Islet of Langerhans (tissue), 1 donor: ENCODE data around the gene STXBP4.
"Not testable (repeated sequence)": the region's sequence is repeated elsewhere in the genome, so short reads cannot be mapped to it uniquely, and the experiment has no call there.

Experiments used
- FAIRE-seq: peaks from one replicate; lab custom pipeline; 2011; peaks lifted over from hg19 to GRCh38; lab: Jason Lieb, UNC

The STXBP4 gene

DNA sequence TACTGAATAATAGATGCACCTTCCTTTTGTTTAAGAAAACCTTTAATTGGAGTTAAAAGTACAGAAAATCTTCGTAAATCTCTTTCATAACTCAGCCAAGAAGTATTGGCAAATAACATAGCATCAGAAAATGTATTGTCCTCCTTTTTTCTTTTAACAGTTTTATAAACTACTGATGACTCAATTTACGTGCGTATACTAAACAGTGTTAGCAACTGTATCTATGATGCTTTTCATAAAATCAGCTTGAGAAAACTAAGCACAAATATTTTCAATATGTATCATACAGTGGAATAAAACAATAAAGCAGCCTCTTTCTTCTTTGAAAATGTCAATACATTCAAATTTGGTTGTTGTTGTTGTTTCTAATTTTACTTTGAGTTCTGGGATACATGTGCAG lies 88.6 kb downstream of the STXBP4 start:
- FAIRE-seq, result no peak

DNA sequence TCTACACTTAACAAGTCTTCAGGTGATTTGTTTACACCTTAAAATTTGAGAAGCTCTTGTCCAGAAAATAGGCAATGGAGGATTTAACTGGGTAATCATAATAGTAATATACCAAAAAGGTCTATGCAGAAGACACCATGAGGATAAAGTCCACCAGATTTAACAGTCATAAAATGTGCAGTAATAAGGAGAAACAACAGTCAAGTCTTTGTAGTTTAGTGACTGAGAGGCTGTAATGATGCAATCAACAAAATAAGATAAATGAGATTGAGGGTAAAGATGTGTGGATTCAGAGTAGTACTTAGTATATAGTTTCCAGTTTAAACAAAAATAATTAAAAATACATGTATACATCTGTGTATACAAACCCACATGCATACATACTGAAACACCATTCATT lies 91.2 kb downstream of the STXBP4 start:
- no peak for FAIRE-seq

DNA sequence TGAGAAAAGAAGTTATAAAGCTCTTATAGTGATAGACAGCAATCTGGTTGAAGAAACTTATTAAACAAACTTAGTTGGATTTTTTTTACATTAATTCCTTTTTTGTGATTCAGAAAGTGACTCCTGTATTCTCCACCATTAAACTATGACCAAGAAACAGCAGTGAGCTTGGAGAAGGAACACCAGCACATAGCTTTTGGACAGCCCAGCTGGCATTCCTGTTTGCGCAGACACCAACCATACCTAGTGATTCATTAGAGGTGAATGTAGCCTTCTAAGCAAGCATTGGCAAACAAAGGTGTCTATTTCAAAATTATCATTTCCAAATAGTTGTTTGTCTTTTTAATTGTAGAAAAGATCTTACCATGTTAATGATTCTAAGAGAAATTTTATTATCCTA lies 94.4 kb downstream of the STXBP4 start:
- FAIRE-seq, result no peak

DNA sequence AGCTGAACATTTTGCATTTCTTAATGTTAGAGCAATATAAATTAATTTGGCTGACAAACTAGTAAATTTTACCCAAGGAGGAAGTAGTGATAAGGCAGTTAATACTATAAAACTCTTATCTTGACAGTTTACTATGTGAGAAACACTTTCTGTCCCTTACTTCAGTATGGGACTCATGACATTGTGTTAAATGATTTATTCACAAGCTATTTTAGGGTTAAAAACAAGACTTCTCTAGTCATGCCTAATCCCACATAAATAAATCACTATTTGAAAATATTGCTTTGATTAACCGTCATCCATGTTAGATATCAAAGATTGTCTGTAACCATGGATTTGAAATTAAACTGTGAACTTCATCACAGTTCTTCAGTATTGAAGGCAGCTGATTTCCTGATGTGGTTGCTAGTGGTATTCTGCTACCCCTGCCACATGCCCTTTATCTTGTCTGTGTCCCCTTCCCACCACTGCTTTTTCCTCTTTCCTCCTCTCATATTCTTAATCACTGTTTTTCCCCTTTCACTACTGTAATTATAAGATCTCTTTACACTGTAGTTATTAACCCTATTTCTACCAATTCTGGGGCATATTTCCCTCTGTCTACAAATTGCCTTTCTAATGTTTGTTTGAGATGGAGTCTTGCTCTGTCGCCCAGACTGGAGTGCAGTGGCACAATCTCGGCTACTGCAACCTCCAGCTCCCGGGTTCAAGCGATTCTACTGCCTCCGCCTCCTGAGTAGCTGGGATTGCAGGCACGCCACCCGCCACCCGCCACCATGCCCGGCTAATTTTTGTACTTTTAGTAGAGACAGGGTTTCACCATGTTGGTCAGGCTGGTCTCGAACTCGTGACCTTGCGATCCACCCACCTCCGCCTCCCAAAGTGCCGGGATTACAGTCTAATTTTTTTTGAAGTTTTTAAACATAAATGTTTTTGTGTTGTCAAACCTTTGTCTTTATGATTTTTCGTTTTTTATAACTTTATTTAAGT lies 95.6 kb downstream of the STXBP4 start:
- no peak for FAIRE-seq

DNA sequence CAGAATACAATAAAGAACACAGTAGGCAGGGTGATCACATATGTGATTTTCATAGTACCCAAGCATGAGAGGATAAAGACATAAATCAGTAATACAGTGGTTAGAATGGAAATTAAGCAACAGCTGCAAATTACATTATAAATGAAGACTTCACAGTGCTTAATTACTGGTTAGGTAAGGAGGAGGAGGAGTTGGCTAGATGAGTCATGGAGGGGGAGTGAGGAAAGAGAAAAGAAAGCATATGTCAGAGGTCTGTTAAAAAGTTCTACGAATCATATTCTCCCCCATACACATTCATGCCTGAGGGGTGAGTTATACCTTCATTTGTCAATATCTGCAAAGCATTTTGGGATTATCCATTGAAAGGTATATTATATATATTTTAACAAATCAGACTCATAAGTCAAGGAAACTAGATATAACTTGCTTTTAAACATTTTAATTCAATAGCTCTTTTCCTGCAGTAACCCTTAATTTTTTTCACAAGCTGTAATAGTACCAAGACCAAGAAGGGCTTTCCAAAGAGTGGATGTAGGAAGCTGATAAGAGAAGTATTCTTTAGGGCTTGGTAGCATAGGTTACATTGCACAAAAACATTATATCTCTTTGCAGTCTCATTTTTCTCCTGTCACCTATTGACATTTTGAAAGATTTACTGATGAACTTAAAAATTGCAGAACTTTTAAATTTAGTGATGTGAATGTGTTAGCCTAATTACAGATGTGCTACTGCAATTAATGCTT lies 99.3 kb downstream of the STXBP4 start:
- peak; percentile 41 for FAIRE-seq

DNA sequence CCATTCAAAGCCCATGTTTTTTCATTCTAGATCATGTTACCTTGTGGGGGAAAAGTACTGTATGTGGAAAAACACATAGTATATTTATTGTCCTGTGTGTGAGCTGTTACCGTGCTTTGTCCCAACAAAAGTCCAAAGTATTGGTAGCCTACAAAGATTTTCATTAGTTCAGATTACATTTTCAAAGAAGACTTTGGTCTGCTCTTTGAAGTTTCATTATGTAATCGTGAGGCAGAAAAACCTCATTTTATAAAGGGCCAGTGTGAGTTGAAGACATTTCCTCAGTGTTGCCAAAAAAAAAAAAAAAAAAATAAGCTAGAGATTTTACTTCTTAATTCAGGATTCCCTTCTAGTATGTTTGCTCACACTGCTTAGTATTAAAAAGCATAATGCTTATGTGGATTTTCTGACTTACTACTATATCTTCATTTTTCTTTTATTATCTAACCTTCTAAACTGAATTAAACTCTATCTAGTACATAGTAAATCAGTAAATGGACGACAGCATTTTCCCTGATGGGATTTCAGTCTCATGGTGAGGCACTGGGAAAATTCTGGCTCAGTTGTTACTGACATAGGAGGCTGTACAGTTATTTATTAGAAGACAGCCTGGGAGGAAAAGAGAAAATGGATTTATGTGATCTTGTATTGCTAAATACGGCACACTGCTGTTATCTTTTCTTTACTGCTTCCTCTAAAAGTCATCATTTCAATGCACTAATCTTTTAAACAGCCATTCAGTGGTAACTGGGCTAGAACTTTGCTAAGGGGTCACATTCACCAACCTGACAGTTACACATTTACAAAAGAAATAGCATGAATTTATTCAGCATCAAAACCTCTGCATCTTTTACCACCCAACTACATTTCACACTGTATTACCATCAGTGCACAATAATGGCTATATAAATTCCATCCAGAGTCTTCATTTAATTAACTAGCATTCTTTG lies 100.6 kb downstream of the STXBP4 start:
- FAIRE-seq, result no peak

DNA sequence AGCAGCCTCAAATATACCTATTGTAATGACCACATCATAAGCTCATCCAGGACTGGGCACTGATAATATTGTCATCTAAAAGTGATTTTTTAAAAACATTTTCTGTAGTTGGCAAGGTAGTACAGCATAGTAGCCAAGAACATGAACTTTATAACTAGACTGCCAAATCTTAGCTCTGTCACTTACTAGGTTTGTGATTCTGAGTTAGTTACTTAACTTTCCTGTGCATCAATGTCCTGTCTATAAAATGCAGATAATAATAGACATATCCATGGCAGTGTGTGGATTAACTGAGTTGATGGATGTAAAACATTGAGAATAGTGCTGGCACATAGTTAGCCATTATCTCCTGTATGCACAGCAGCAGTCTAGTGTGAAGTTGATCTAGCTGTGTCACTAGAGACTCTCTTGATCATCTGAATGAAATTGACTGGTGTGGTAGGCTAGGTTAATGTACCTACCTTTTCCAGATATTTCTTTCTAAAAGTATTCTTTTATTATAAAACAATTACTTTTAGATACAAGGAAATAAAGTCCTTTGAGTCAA lies 101.5 kb downstream of the STXBP4 start:
- no peak for FAIRE-seq

DNA sequence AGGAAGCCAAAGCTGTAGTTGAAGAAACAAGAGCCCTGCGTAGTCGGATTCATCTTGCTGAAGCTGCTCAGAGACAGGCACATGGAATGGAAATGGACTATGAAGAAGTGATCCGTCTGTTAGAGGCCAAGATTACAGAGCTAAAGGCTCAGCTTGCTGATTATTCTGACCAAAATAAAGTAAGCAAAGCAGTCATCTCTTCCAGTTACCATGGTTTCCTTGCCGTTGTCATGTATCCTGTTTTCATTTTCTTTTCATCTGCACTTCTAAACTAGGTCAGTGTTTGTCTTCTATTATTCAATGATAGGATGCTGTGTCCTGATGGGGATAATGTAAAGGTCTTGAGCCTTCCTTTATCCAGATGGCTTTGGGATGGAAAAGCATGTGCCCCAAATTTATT lies 104.3 kb downstream of the STXBP4 start:
- FAIRE-seq, result peak; percentile 83

DNA sequence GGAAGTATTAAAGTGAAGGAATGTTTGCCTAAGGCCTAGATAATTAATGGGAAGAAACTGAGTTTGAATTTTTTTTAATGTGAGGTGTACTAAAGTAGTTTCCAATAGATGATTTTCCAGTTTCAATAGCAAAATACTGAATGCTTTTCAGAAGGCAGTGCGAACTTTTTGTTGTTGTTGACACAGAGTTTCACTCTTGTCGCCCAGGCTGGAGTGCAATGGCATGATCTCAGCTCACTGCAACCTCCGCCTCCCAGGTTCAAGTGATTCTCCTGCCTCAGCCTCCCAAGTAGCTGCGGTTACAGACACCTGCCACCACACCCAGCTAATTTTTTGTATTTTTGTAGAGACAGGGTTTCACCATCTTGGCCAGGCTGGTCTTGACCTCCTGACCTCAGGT lies 104.9 kb downstream of the STXBP4 start:
- not testable (repeated sequence) for FAIRE-seq

DNA sequence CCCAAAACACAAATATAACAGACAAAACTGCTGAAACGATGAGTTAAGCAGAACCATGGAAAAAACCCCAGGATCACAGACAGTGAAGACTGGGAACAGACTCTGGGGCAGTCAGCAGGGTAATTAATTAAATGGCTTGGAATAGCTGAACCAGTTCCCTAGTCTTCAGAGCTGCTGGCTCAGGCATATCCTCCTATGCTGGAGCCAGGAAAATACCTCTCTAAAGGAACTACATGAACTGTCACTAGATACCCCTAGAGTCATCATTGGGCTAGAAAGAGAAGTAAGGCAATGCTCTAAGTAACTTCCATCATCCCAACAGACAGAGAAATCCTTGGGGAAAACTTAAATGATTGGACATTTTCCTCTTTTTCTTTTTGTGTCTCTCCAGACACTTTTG lies 113.0 kb downstream of the STXBP4 start:
- FAIRE-seq, result no peak

DNA sequence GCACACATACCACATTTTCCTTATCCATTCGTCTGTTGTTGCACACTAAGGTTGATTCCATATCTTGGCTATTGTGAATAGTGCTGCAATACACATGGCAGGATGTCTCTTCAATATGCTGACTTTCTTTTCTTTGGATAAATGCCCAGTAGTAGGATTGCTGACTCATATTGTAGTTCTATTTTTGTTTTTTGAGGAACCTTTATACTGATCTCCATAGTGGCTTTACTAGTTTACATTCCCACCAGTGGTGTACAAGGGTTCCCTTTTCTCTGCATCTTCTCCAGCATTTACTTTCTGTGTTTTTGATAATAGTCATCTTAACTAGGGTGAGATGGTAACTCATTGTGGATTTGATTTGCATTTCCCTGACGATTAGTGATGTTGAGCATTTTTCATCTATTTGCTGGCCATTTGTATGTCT lies 118.1 kb downstream of the STXBP4 start:
- FAIRE-seq, result peak; percentile 78

DNA sequence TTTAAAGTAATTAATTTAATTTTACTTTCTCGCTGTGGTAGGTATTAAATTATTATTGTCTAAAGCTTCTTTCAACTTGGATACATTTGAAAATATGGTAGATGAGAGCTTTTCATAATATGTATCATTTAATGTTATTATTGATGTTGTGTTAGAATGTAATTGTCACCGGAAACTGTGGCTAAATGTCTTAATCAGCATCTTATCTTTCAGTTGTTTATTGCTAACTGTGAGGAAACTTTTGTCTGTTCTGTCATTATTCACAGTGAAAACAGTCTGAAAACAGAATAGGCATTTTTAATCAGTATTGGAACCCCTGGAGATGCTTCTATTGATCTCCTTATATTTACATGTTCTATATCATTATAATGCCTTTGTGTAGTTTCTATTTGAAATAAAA lies 120.7 kb downstream of the STXBP4 start:
- no peak for FAIRE-seq

DNA sequence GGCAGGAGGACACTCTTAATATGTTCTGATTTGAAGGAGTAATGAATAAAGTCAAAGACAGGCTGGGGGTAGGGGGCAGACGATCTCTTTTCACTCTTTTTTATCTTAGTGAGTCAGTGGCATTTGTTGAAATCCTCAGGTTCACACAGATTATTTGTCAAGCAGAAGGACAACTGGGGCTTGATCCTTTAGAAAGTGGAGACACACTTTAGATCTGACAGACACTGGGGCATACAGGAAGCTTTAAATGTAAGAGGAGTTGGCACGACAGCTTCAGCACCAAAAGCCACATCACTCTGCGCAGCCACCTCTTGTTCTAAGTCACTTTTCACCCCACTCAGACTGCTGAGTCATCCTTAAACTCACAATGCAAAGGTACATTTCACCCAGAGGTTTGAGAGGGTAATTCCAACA lies 121.5 kb downstream of the STXBP4 start:
- FAIRE-seq, result no peak

DNA sequence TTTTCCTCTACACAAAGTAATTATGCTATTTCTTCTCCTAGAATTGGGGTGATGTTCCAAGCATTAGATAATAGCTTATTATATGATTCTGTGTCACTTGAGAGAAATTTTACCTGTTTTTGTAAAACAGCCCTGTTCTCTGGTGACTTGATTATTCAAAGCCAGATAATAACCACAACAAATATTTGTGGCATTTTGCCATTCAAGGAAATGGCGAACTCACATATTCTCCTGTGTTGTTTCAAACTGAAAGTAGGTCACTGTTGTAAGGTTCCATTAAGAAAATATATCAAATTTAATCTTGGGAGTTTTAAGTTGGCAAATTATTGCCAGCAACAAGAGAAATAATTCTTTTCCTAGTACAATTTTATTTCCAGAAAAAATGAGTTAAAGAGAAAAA lies 124.8 kb downstream of the STXBP4 start:
- FAIRE-seq, result no peak

DNA sequence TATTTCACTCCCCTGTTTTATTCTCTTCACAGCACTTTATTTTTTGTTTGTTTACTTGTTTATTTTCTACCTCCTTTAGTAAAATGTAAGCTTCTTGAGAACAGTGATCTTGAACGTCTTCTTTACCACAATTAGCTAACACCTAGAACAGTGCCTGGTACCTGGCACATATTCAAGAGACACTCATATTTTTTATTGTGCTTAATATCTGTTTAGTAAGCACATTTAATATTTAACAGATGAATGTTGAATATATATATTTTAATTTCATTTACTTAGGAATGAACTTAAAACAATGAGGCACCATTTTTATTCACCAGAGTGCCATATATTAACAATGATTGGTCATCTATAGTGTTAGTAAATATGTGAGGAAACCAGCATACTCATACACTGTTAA lies 130.2 kb downstream of the STXBP4 start:
- FAIRE-seq, result no peak

DNA sequence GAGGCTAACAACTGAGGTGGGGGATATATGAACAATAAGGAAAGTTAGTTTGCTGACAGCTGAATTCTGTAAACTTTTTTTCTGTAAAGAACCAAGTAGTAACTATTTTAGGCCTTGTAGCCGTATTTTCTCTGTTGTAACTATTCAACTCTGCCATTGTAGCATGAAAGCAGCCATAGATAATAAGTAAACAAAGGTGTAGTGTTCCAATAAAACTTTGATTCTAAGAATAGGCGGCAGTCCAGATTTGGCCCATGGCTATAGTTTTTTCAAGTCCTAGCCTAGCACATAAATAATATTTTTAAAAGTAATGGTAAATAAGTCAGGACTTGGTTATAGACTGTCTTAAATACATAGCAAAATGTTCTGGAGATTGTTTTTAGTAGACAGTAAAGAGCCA lies 142.0 kb downstream of the STXBP4 start:
- no peak for FAIRE-seq

DNA sequence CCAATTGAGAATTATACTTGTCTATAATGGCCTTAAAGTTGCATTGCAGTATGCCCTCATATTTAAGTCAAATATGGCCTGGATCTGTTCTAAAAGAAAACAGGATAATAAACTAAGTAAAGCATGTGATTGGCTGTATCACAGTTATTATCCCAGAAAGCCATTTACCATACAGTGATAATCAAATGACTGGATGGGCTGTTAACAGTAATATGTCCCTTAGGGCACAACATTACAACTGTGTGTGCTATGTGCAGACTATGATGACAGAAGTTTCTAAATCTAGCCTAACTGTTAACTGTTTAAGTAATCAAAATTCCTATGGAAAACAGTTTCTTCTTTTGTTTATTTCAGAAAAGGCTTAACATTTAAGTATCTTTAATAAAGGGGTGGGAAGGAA lies 145.7 kb downstream of the STXBP4 start:
- no peak for FAIRE-seq

DNA sequence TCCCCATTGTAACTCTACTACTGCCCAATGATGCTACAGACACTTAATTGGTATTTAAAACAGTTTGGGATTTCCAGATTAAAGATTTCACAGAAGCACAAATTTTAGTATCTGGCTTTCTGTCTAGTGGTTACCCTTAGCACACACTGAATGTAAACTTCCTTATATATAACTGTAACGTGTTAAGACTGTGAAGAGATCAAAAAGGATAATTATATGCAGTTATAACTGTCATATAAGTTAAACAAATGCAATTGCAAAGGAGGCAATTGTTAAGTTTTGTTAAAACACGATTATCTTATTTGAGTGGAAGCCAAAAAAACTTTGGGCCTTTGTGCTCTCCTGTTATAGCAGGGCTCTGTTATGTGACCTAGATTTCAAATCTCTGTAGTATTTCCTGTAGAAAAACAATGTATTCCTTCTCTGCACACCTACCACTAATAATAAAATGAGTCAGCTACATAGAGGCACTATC lies 147.9 kb downstream of the STXBP4 start:
- peak; percentile 30 for FAIRE-seq

DNA sequence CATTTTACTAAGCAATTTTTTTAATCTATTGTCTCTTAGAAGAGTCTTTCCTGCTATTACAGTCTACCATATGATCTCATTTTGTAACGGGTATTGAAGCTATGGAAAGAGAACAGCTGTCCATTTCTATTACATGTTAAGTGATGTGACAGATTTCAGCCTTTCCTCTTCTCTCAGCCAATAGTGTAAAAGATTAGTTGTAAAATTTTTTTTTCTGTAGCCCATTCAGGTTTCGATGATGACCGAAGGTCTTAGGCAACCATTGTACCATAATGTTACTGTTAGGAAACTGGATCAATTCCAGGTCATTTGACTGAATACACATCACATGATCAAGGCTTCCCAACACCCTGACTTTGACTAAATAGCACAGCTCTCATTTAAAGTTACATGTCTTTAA lies 148.6 kb downstream of the STXBP4 start:
- peak; percentile 43 for FAIRE-seq

DNA sequence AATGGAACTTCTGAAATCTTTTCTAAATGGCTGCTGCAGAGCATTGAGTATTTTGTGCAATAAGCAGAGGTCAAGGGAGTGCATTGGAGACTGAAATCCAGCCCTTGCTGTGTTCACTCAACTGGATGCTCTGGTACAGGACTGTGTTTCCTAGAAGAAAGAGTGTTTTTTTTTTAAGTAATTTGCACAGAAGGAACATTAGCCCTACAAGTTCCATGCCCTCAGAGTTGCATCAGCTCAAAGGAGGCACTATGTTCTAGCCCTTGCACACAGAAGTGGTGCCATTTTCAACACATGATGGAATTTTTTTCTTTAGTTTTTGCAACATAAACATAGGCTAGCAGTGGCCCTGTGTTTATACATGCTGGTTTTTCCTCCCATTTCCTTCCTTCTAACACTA lies 152.1 kb downstream of the STXBP4 start:
- FAIRE-seq, result no peak

DNA sequence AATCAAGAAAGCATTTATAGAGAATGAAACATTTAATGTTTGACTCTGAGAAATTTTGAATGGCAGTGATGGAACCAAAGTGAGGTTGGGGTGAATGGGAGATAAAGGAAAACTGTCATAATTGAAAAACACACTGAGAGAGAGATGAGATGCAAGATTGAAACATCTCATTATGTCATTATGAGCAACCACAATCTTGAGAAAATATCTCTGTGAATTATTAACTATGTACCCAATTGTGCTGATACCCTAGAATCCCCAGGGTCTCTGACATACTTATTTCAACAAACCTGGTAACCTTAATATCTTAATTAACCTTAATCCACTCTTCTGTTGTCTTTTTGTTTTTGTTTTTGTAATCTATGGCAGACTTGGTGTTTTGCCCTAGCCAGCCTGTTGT lies 152.7 kb downstream of the STXBP4 start:
- no peak for FAIRE-seq

DNA sequence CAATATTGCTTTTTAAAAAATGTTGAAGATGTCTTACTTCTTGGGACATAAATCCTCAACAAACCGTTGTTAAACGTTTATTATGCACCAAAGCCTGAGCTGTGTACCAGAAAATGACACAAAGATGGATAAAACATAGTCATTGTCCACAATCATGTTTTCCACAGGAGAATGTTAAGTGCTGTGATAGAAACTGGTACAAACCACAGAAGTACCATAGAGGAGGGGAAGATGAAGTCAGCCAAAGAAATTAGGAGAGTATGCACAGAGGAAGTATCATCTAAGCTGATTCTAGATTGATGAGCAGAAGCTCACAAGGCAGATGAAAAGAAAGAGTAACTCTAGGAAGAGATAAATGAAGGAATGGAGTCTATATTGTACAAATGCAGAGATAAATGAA lies 153.5 kb downstream of the STXBP4 start:
- no peak for FAIRE-seq
